Naive B cell (primary cell): Measurements from ENCODE around the gene LILRB5. TPM values are rescaled to one million over a fixed set of nuclear protein-coding genes. Genes with fewer than 3 reads are reported as not detected.
A peak's percentile ranks its signal among the peaks of the same experiment; 100 is the strongest.
"Not testable (repeated sequence)": the region's sequence is repeated elsewhere in the genome, so short reads cannot be mapped to it uniquely, and the experiment has no call there.

Experiments
- ATAC-seq, 2 donors: fragments of 150-1000 bp; cut with Tn5 transposase; 2 replicates each; pipeline ENCODE4 v1.10.0; 2021; ENCODE audit warnings: low read depth in 2 of 2, mild to moderate bottlenecking in 2 of 2, moderate library complexity in 2 of 2
- DNase-seq: peaks from one replicate; pipeline ENCODE4 v3.0.0; 2022
- H3K27ac Mint-ChIP-seq, 6 donors: one replicate each; pipeline ENCODE4 v1.8.0; 2020 to 2022; ENCODE audit warnings: mild to moderate bottlenecking in 6 of 6, mixed read lengths in 6 of 6, moderate library complexity in 5 of 6, inconsistent platforms in 2 of 6
- H3K27me3 Mint-ChIP-seq, 3 donors: one replicate each; pipeline ENCODE4 v1.8.0; 2021 to 2022; ENCODE audit warnings: mixed read lengths in 3 of 3, mild to moderate bottlenecking in 1 of 3
- H3K36me3 Mint-ChIP-seq, 2 donors: one replicate each; pipeline ENCODE4 v1.8.0; 2020 to 2022; ENCODE audit warnings: mixed read lengths in 2 of 2, inconsistent platforms in 1 of 2, mild to moderate bottlenecking in 1 of 2
- H3K4me1 Mint-ChIP-seq, 3 donors: one replicate each; pipeline ENCODE4 v1.8.0; 2020 to 2022; ENCODE audit warnings: mixed read lengths in 3 of 3, inconsistent platforms in 1 of 3, mild to moderate bottlenecking in 1 of 3, moderate library complexity in 1 of 3
- H3K4me3 Mint-ChIP-seq, 8 donors: one replicate each; pipeline ENCODE4 v1.8.0; 2020 to 2022; ENCODE audit warnings: mild to moderate bottlenecking in 8 of 8, mixed read lengths in 8 of 8, moderate library complexity in 8 of 8, inconsistent platforms in 2 of 8
- H3K9me3 Mint-ChIP-seq, 7 donors: one replicate each; pipeline ENCODE4 v1.8.0; 2020 to 2022; ENCODE audit warnings: mixed read lengths in 7 of 7, mild to moderate bottlenecking in 5 of 7, inconsistent platforms in 2 of 7, moderate library complexity in 1 of 7
- polyA plus RNA-seq, 6 donors: library from polyadenylated mRNA; unstranded; fragments of 300-500 nt; fragmentation: Illumina TruSeq; gene quantifications; one replicate each; pipeline ENCODE4 v1.2.3, GENCODE V29; 2021; ENCODE audit warnings: low read depth in 6 of 6

The LILRB5 gene
- polyA plus RNA-seq, 6 donors from 2014 or later = not detected

DNA sequence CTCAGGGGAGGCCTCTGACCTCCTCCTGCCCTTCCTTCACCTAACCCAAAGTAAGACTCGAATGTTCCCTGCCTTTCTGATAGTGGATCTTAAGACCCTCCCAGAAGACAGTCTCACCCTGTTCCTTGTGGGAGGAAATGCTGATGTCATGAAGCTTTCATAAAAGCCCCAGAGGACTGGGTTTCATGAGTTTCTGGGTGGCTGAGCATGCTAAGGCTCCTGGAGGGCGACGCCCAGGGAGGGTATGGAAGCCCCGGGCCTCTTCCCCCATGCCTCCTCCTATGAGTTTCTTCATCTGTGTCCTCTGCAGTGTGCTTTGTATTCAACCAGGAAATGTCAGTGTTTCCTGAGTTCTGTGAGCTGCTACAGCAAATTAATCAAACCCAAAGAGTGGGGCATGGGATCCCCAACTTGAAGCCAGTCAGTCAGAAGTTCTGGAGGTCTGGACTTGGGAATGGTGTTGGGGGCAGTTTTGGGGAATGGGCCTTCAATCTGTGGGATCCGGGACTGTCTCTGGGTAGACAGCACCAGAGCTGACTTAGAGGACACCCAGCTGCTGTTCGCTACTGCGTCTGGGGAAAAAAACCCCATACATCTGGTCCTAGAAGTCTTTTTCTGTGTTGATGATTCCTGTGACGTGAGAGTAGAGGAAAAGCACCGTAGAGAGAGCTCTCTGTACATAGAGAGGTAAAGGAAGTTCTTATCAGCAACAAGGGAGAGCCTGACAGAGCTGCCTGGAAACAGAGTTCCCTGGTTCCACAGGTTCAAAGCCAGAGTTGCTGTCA is 25.8 kb upstream of the LILRB5 start:
- Mint-ChIP-seq H3K27me3 (peaks cover 38 to 59% (median 42%) of the 10 kb centered on the region in 3 donors), H3K27ac (peak overlapping the region; percentile 15 to 96 (median 71)), H3K36me3 (no peaks in the 10 kb centered on the region), H3K4me3 (peak overlapping the region; percentile 1 to 84 (median 53)), H3K9me3 (peaks cover 0 to 2% (median 0%) of the 10 kb centered on the region in 7 donors), H3K4me1 (peaks cover 61 to 82% (median 68%) of the 10 kb centered on the region in 3 donors)
- ATAC-seq (peak; percentile 14 to 38), DNase-seq (peak; percentile 53)

DNA sequence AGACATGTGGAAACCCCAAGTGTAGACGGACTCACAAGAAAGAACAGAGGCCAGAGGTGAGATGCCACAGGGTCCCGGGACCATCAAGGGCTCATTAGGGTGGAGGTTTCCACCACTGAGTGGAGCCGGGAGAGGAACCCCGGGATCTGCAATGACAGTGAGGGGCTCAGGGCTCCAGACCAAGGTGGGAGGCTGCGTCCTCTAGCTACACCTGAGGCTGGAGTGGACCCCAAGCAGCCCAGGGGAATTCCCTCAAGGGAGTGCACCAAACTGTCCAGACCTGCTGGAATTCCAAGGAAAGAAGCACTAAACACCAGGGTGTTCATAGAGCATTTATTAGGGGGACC is 24.6 kb upstream of the LILRB5 start:
- ATAC-seq, H3K36me3 Mint-ChIP-seq, DNase-seq, H3K9me3 Mint-ChIP-seq: not testable (repeated sequence)
- Mint-ChIP-seq H3K4me1 (peaks cover 53 to 71% (median 59%) of the 10 kb centered on the region in 3 donors), H3K4me3 (peak overlapping the region in 5 of 8 donors; percentile 65 to 90 (median 79)), H3K27me3 (peaks cover 27 to 51% (median 30%) of the 10 kb centered on the region in 3 donors), H3K27ac (peak overlapping the region in 1 of 6 donors; percentile 12)

DNA sequence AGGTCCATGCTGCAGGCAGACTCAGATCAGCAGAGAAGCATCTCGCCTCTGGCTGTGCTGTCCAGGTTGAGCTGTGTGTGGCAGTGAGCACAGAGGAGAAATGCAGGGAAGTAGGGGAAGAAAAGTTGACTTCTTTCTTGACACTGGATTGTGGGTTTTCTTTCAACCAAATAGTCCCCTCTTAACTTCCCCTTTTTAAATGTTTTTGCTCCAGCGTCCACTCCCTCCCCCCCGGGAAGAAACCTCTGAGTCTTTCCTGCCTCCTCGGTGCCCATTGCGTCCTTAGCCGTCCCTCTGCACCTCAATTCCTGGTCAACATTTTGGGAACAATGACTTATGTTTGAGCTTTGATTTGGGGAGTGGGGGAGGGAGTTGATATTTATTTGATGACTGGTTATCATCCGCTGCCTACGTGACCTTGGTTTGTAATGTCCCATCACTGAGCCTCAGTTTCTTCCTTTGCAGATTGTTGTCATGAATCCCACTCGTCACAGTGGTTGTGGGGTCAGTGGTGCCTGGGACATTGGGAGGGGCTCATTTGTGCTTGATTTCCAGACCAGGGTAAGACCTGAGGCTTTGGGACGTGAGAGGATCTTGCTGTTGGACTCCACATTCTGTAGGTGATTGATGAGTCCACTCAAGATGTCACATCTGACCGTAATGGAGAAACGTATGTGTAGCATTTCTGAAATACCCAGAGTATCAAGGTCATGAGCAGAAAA is 24.1 kb upstream of the LILRB5 start, which contains the start of gene LILRB2:
TSS of gene LILRB2 (minus strand) at position 104 of the 722 bp plus-strand sequence. CDS start 614 bp downstream, outside the sequence.
- ATAC-seq (peak; percentile 8 to 29), DNase-seq (peak; percentile 63)
- Mint-ChIP-seq H3K4me1 (peaks cover 48 to 65% (median 54%) of the 10 kb centered on the region in 3 donors), H3K4me3 (peak within 1 kb of the TSS in 7 of 8 donors; percentile 64 to 90 (median 79)), H3K27me3 (peaks cover 27 to 49% (median 30%) of the 10 kb centered on the region in 3 donors), H3K36me3 (no peaks in the 10 kb centered on the region), H3K9me3 (peaks cover 0 to 2% (median 0%) of the 10 kb centered on the region in 7 donors), H3K27ac (peak within 1 kb of the TSS in 4 of 6 donors; percentile 21 to 90 (median 67))

DNA sequence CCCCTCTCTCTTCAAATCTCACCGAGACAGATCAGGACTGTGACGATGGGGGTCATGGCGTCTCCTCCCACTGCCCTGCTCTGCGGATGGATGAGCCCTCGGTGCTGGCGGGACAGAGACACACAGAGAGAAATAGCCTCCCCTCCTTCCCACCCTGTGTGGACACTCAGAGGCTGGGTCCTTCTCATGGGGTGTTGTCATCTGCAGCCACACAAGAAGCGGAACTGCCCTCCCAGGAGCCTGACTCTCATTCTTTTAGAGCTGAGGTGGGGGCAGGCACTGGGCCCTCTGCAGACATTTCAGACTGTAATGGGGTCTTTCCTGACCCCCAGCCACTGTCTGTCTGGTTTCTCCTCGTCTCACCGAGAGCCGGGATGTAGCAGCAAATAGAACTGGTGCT is 23.4 kb upstream of the LILRB5 start:
- Mint-ChIP-seq H3K27ac (peak overlapping the region in 3 of 6 donors; percentile 52 to 90 (median 53)), H3K27me3 (peaks cover 27 to 54% (median 32%) of the 10 kb centered on the region in 3 donors)

DNA sequence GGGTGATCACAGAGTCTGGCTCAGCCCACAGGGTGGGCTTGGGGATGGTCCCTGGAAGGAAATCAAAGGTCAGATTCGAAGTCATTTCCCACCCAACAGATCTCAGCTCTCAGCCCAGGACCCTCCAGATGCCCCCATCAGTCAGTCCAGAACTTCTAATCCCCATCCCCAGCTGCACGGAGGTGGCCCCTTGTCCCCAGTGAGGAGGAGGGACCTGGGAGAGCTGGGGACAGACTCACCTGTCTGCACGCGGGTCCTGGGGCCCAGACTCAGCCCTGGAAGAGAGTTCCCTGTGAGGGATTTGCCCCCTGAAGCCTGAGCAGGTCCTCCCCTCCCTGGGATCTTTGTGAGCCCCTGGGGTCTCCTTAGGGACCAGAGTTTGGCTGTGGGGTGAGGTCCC is 23.0 kb upstream of the LILRB5 start:
- ATAC-seq, H3K9me3 Mint-ChIP-seq, H3K27ac Mint-ChIP-seq, DNase-seq, H3K36me3 Mint-ChIP-seq: not testable (repeated sequence)
- peaks cover 43 to 54% (median 44%) of the 10 kb centered on the region in 3 donors for H3K4me1 Mint-ChIP-seq
- peaks cover 27 to 58% (median 35%) of the 10 kb centered on the region in 3 donors for H3K27me3 Mint-ChIP-seq
- peak overlapping the region in 6 of 8 donors; percentile 15 to 90 (median 76) for H3K4me3 Mint-ChIP-seq

More for the DNA sequence above, 23.4 kb upstream of the LILRB5 start:
- peaks cover 46 to 58% (median 47%) of the 10 kb centered on the region in 3 donors for H3K4me1 Mint-ChIP-seq
- not testable (repeated sequence) for ATAC-seq, H3K9me3 Mint-ChIP-seq, H3K36me3 Mint-ChIP-seq, DNase-seq
- peak overlapping the region in 7 of 8 donors; percentile 64 to 90 (median 79) for H3K4me3 Mint-ChIP-seq

DNA sequence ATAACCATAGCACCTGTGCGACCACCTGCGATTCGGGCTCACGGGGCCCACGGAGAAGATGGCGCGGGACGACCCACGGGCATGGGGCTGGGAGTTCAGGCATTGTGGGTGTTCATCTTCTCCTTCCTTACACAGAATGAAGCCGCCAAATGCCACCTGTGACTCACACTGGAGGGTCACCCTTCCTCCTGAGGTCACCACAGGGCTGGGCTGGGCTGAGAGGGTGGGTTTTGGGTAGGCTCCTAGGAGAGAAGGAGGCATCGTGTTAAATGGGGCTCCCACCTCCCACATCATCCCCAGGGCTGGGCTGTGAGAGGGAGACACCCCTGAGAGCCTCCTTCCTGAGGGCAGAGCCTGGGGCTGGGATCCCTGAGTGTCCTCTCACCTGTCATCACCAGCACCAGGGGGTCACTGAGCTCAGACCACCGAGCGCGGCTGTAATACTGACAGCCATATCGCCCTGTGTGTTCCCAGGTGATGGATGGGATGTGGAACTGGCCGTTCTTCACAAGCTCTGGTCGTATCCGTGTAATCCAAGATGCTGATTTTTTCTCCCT is 22.4 kb upstream of the LILRB5 start:
- no peak for DNase-seq
- no peak overlapping the region for H3K27ac Mint-ChIP-seq
- peak overlapping the region in 4 of 8 donors; percentile 15 to 83 (median 43) for H3K4me3 Mint-ChIP-seq

DNA sequence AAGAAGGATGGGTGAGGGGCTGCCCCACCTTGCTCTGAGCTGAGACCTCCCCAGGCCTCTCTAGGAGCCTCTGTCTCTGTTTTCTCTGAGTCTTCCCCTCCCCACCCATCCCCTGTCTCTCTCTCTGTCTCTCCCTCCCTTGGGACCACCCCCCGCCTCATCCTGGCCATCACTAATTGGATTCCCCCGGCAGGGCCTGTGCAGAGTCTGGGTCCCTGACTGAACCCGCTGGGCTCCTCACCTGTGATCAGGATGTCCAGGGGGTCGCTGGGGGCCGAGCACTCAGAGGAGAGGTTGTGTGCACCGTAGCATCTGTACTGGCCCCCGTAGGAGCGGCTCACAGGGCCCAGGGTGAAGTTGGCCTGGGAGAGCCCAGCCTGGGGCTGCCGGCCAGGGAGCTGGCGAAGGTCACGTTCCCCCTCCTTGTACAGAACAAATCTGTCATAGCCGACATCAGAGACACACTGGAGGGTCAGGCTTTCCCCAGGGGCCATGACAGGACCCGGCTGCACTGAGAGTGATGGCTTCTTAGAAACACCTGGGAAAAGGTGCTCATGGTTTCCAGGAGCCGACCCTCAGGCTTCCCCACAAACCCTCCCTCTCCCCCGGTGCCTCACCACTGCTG is 21.6 kb upstream of the LILRB5 start:
- not testable (repeated sequence) for ATAC-seq, H3K36me3 Mint-ChIP-seq, DNase-seq, H3K4me3 Mint-ChIP-seq, H3K9me3 Mint-ChIP-seq
- peaks cover 34 to 72% (median 44%) of the 10 kb centered on the region in 3 donors for H3K27me3 Mint-ChIP-seq
- H3K27ac Mint-ChIP-seq = peak overlapping the region in 1 of 6 donors; percentile 36
- peaks cover 34 to 40% (median 36%) of the 10 kb centered on the region in 3 donors for H3K4me1 Mint-ChIP-seq

More for the DNA sequence above, 22.4 kb upstream of the LILRB5 start:
- Mint-ChIP-seq H3K36me3 (no peaks in the 10 kb centered on the region), H3K4me1 (peaks cover 38 to 48% (median 39%) of the 10 kb centered on the region in 3 donors), H3K27me3 (peaks cover 27 to 64% (median 36%) of the 10 kb centered on the region in 3 donors), H3K9me3 (peaks cover 0 to 2% (median 0%) of the 10 kb centered on the region in 7 donors)
- no peak for ATAC-seq

DNA sequence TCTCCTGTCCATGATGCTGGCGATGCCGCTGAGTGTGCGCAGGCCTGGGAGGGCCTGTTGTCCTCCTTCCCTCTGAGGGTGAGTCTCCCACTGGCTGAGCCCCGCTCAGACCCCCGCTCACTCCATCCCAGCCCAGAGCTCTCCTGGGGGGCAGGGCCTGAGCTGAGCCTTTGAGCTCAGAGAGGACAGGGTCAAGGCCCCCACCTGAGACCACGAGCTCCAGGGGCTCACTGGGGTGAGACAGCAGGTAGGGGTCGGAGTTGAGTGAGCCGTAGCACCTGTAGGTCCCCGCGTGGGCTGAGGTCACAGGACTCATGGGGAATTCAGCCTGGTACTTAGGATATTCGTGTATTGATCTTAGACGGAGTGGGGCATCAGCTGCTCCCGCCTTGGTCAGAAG is 21.0 kb upstream of the LILRB5 start:
- ATAC-seq, H3K9me3 Mint-ChIP-seq, DNase-seq, H3K36me3 Mint-ChIP-seq, H3K4me3 Mint-ChIP-seq: not testable (repeated sequence)
- H3K27ac Mint-ChIP-seq = peak overlapping the region in 2 of 6 donors; percentile 42 to 44
- H3K27me3 Mint-ChIP-seq = peaks cover 36 to 73% (median 48%) of the 10 kb centered on the region in 3 donors
- peaks cover 30 to 37% (median 32%) of the 10 kb centered on the region in 3 donors for H3K4me1 Mint-ChIP-seq

DNA sequence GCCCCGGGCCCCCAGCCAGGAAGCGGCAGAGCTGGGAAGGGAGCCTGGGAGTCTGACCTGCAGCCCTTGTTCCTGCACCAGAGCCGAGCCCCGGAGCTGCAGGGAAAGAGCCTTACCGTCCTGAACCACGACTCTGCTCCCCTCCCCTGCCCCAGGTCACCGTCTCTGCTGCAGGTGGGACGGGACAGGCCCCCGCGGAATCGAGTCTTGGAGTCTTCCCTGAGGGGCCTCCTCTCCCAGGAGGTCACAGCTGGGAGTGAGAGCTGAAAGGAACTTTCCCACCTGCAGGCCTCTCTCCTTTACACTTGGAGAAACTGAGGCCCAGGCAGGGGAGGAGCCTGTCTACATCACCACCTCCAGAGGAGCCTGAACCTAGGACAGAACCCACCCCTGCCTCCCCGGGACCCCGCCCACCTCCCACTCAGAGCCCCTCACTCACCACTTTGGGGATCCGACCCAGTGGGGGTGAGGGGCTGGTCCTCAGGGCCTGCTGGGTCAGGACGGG is 20.1 kb upstream of the LILRB5 start:
- not testable (repeated sequence) for H3K27ac Mint-ChIP-seq, ATAC-seq, H3K9me3 Mint-ChIP-seq, H3K4me3 Mint-ChIP-seq, DNase-seq, H3K36me3 Mint-ChIP-seq
- Mint-ChIP-seq H3K4me1 (peaks cover 25 to 35% (median 27%) of the 10 kb centered on the region in 3 donors), H3K27me3 (peaks cover 33 to 75% (median 52%) of the 10 kb centered on the region in 3 donors)

DNA sequence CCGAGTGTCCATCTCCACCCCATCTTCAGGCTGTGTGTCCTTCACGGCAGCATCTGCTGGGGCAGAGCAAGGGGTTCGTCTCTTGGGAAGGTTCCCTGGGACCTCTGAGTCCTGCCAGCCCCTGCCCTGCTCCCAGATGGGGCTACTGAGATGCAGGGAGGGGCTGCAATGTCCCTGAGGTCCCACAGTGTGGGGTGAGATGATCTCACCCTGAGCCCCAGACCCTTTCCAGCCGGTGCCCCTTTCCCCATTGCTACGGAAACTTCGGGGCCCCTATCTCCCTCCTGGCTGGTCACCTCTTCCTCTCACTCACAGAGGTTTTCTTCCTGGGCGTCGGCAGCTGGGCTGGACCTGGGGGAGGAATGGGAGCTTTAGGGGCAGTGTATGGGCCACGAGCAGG is 18.9 kb upstream of the LILRB5 start:
- ATAC-seq (no peak), DNase-seq (no peak)
- Mint-ChIP-seq H3K27me3 (peaks cover 29 to 81% (median 54%) of the 10 kb centered on the region in 3 donors), H3K4me1 (peaks cover 17 to 35% (median 26%) of the 10 kb centered on the region in 3 donors), H3K36me3 (no peaks in the 10 kb centered on the region), H3K4me3 (no peak overlapping the region), H3K27ac (peak overlapping the region in 1 of 6 donors; percentile 69), H3K9me3 (no peaks in the 10 kb centered on the region)

DNA sequence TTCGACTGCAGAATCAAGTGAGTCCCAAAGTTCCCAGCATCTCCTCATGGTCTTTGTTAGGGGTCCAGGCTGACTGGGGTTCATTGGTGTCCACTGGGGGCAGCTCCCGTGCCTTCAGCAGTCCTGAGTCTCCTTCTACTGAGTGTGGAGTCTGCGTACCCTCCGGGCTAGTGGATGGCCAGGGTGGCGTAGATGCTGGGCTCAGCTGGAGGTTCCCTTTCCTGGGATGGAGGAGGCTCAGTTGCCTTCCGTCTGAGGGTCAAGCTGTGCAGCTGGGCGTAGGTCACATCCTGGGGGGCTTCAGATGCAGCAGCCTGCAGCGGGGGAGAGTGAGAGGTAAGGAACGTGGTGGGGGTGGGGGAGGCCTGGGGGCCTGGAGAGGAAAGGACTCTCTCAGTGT is 17.4 kb upstream of the LILRB5 start:
- not testable (repeated sequence) for H3K9me3 Mint-ChIP-seq, DNase-seq, ATAC-seq, H3K36me3 Mint-ChIP-seq
- Mint-ChIP-seq H3K27me3 (peaks cover 31 to 75% (median 57%) of the 10 kb centered on the region in 3 donors), H3K4me1 (peaks cover 5 to 22% (median 14%) of the 10 kb centered on the region in 3 donors), H3K27ac (peak overlapping the region in 1 of 6 donors; percentile 56), H3K4me3 (peak overlapping the region in 1 of 8 donors; percentile 77)

DNA sequence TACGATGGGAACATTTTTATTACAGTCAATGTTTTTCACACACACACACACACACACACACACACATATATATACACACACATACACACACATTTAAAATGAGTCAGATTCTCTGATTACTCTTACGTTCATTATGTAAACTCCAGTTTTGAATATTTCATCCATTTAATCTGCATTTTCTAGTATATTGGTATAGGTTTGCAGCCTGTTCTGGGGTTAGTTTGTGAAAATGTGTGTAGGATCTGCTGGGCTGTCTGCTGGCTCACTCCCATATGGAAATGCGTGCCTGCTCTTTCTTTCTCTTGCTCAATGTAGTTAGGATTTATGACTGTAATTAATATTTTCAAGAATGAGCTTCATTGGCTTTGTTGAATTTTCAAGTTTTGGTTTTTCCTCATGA is 16.7 kb upstream of the LILRB5 start:
- Mint-ChIP-seq H3K27me3 (peaks cover 33 to 68% (median 54%) of the 10 kb centered on the region in 3 donors), H3K4me1 (peaks cover 5 to 22% (median 14%) of the 10 kb centered on the region in 3 donors), H3K9me3 (no peaks in the 10 kb centered on the region), H3K36me3 (no peaks in the 10 kb centered on the region), H3K4me3 (no peak overlapping the region), H3K27ac (peak overlapping the region in 1 of 6 donors; percentile 82)
- ATAC-seq = no peak
- no peak for DNase-seq
